ENCODE measurements around the gene ZNF425. TPM values are rescaled to one million over a fixed set of nuclear protein-coding genes. Genes with fewer than 3 reads are reported as not detected.
A peak's percentile ranks its signal among the peaks of the same experiment; 100 is the strongest.

The ZNF425 gene
- total and polyA plus RNA-seq, 11 donors: 0.21 to 1.6 (median 0.91) TPM

DNA sequence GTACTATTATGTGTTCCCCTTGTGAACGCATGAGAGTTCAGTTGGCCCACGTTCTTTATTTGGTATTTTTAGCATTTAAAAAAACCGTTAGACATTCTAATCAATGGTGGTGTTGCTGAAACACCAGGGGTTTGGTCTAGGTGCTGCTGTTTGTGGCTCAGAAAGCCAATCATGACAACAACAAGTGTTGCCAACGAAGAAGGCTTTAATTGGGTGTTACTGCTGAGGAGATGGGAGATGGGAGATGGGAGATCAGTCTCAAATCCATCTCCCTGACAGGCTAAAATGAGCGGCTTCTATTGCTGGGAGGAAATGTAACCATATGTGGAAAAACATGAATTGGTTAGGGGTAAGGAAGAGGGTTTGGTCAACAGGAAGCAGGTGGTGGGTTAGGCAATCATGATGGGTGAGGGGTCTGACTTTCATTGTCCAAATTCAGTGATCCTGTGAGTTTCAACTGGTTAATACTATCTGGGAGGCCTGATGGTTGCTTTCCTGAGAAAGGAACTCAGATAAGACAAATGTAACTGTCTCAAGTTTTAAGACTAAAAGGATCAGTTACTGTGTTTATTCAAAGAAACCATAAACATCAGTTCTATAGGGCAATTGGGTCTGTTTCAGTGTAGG, 4.6 kb upstream of the ZNF425 start:
- peaks cover 0 to 9% (median 3%) of the 10 kb centered on the region in 12 donors for H3K4me1 ChIP-seq
- H3K4me3 ChIP-seq: no peak overlapping the region
- WGBS, 4 donors: 94 to 97% (median 96%) methylated on average over 5 of the region's 5 CpGs
- H3K27ac ChIP-seq: no peak overlapping the region
- intact Hi-C loops (cut with DNase I): no loop called here
- TF ChIP-seq POLR2A (IDR thresholded peaks at IDR 0.05): no peak
- TF ChIP-seq, protein P1, sequence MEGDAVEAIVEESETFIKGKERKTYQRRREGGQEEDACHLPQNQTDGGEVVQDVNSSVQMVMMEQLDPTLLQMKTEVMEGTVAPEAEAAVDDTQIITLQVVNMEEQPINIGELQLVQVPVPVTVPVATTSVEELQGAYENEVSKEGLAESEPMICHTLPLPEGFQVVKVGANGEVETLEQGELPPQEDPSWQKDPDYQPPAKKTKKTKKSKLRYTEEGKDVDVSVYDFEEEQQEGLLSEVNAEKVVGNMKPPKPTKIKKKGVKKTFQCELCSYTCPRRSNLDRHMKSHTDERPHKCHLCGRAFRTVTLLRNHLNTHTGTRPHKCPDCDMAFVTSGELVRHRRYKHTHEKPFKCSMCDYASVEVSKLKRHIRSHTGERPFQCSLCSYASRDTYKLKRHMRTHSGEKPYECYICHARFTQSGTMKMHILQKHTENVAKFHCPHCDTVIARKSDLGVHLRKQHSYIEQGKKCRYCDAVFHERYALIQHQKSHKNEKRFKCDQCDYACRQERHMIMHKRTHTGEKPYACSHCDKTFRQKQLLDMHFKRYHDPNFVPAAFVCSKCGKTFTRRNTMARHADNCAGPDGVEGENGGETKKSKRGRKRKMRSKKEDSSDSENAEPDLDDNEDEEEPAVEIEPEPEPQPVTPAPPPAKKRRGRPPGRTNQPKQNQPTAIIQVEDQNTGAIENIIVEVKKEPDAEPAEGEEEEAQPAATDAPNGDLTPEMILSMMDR (IDR thresholded peaks at IDR 0.05): no peak
- peaks cover 0 to 17% (median 11%) of the 10 kb centered on the region in 12 donors for H3K9me3 ChIP-seq
- DNase-seq: no peak
- H3K27me3 ChIP-seq: no peaks in the 10 kb centered on the region
- no peak for ATAC-seq
- peaks cover 0 to 29% (median 9%) of the 10 kb centered on the region in 9 donors for H3K36me3 ChIP-seq

- peak overlapping the region; percentile 94 to 99 (median 96) for H3K27ac ChIP-seq
- peaks cover 0 to 21% (median 9%) of the 10 kb centered on the region in 9 donors for H3K36me3 ChIP-seq
- H3K27me3 ChIP-seq: no peaks in the 10 kb centered on the region
- H3K4me1 ChIP-seq: peaks cover 0 to 21% (median 10%) of the 10 kb centered on the region in 12 donors
- peak; percentile 14 to 77 (median 68) for ATAC-seq
- 0 to 1% (median 1%) methylated on average over 28 to 48 of the region's 48 CpGs for WGBS, 4 donors
- intact Hi-C loops (cut with DNase I): loop anchor here in 5 of 10 donors (1.0 to 5.0 kb wide), 6 partner anchors 20 to 98 kb away; partner anchors contain the start of genes ZNF398 (in 4 of the 5), ZNF786 (in 2 of the 5) and PDIA4 (in 1 of the 5)
- DNase-seq: peak; percentile 49 to 76 (median 64)
- peak overlapping the region; percentile 70 to 99 (median 84) for H3K4me3 ChIP-seq
- H3K9me3 ChIP-seq: peaks cover 0 to 17% (median 11%) of the 10 kb centered on the region in 12 donors
- TF ChIP-seq POLR2A (IDR thresholded peaks at IDR 0.05): no peak
- TF ChIP-seq, protein P1 (IDR thresholded peaks at IDR 0.05): no peak
These were observed 640 bp upstream of the ZNF425 start for GRCh38 chr7:149126662-149127266.

DNA sequence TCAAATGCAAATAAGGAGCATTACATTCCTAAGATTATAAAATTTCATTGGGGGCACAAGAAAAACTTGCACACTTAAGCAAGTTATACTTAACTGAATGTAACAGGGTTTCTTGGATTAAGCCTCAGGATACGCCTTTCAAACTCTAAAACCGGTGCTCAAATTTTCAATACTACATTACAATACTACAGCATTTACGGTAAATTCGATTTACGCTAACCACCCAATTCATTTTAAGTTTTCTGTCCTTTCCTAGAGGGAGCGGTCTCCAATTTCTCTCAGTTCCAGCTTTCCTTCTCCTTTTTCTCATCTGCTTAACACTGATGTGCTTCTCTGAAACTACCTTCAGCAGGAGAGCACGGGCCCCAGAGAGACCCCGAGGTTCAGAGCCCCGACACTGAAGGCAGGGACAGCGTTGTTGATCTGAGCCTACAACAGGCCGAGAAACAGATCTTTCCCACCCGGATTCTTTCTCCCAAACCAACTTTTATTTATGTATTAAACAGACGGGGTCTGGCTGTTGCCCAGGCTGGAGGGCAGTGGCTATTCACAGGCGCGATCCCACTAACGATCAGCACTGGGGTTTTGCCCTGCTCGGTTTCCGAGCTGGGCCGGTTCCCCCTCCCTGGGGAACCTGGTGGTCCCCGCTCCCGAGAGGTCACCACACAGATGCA, 798 bp downstream of the ZNF425 start:
- H3K9me3 ChIP-seq: peaks cover 0 to 4% (median under 1%) of the 10 kb centered on the region in 12 donors
- H3K27me3 ChIP-seq: no peaks in the 10 kb centered on the region
- no peak for ATAC-seq
- intact Hi-C loops (cut with DNase I): loop anchor here in 2 of 10 donors (5.0 kb wide), 1 partner anchor 33 kb away; the partner anchor contains the start of gene ZNF786 (in 2 of the 2)
- H3K27ac ChIP-seq: peak overlapping the region; percentile 35 to 99 (median 96)
- peak overlapping the region; percentile 70 to 99 (median 84) for H3K4me3 ChIP-seq
- TF ChIP-seq, protein P1 (IDR thresholded peaks at IDR 0.05): no peak
- DNase-seq: no peak
- 5 to 7% (median 6%) methylated on average over 21 of the region's 21 CpGs for WGBS, 4 donors
- H3K36me3 ChIP-seq: peaks cover 0 to 7% (median 3%) of the 10 kb centered on the region in 9 donors
- H3K4me1 ChIP-seq: peaks cover 0 to 21% (median 10%) of the 10 kb centered on the region in 12 donors

DNA sequence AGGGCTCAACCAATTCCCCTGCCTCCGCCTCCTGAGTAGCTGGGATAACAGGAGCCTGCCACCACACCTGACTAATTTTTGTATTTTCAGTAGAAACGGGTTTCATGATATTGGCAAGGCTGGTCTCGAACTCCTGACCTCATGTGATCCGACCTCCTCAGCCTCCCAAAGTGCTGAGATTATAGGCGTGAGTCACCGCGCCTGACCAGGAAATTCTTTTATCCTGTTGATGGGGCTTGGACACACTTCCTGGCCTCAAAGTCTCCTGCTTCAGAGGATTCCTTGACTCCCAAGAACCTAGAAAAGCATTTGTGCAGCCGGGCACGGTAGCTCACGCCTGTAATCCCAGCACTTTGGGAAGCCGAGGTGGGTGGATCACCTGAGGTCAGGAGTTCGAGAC, 16.2 kb downstream of the ZNF425 start:
- ATAC-seq (no peak), DNase-seq (no peak)
- intact Hi-C loops (cut with DNase I): no loop called here
- no peaks in the 10 kb centered on the region for H3K4me1 ChIP-seq
- no peak overlapping the region for H3K4me3 ChIP-seq
- H3K27ac ChIP-seq: no peak overlapping the region
- H3K36me3 ChIP-seq: peaks cover 0 to 5% (median 0%) of the 10 kb centered on the region in 9 donors
- no peaks in the 10 kb centered on the region for H3K9me3 ChIP-seq
- 82 to 94% (median 89%) methylated on average over 9 to 12 of the region's 12 CpGs for WGBS, 4 donors
- TF ChIP-seq POLR2A (IDR thresholded peaks at IDR 0.05): no peak
- TF ChIP-seq, protein P1 (IDR thresholded peaks at IDR 0.05): no peak
- no peaks in the 10 kb centered on the region for H3K27me3 ChIP-seq

Data from heart left ventricle (tissue), 16 donors.